Tibial nerve (tissue), 4 donors: ENCODE measurements around the gene HSD17B14. TPM values are rescaled to one million over a fixed set of nuclear protein-coding genes. Genes with fewer than 3 reads are reported as not detected.

Source experiments
- DNase-seq, 2 donors: peaks; one replicate each; pipeline ENCODE4 v3.0.0-alpha.2; 2019; ENCODE audit warnings: low spot score in 2 of 2
- H3K27ac ChIP-seq, 4 donors: fragments of 200-600 bp; sonication (generic) in 3 of 4; one replicate each; pipeline ENCODE4 v1.5.1; 2017 to 2019; ENCODE audit warnings: mild to moderate bottlenecking in 1 of 4
- H3K27me3 ChIP-seq, 2 donors: fragments of 200-600 bp; sonication (generic) in 1 of 2; one replicate each; pipeline versions ENCODE4 v1.5.1 to v1.6.0; 2017 to 2019
- H3K36me3 ChIP-seq, 3 donors: fragments of 200-600 bp; sonication (generic); one replicate each; pipeline ENCODE4 v1.5.1; 2018 to 2019
- H3K4me1 ChIP-seq, 4 donors: fragments of 200-600 bp; sonication (generic) in 3 of 4; one replicate each; pipeline ENCODE4 v1.5.1; 2017 to 2019
- H3K4me3 ChIP-seq, 4 donors: fragments of 200-600 bp; sonication (generic) in 3 of 4; one replicate each; pipeline ENCODE4 v1.5.1; 2017 to 2019; ENCODE audit warnings: mild to moderate bottlenecking in 1 of 4, moderate library complexity in 1 of 4
- H3K9me3 ChIP-seq, 4 donors: fragments of 200-600 bp; sonication (generic) in 3 of 4; one replicate each; pipeline ENCODE4 v1.5.1; 2017 to 2019
- CTCF ChIP-seq, 5 experiments: fragments of 200-600 bp in 3 of 5; fragments of 450-650 bp in 2 of 5; sonication (generic) in 3 of 5; IDR thresholded peaks; one replicate each; pipeline ENCODE4 v1.5.1; 2016 to 2019; ENCODE audit warnings: antibody characterized with exemption in 5 of 5, mild to moderate bottlenecking in 3 of 5, moderate library complexity in 2 of 5
- EP300 ChIP-seq, 2 donors: sonication (generic); formaldehyde crosslinking; IDR thresholded peaks; one replicate each; pipeline ENCODE4 v1.6.1; 2017; ENCODE audit warnings: antibody characterized with exemption in 2 of 2, mild to moderate bottlenecking in 1 of 2
- POLR2A ChIP-seq, 2 donors: fragments of 450-650 bp; IDR thresholded peaks; one replicate each; pipeline ENCODE4 v1.6.1; 2017; ENCODE audit warnings: antibody characterized with exemption in 2 of 2, mild to moderate bottlenecking in 2 of 2, moderate library complexity in 2 of 2
- WGBS, 2 donors: methylation state at CpG; one replicate each; pipeline ENCODE4 v1.1.5; 2018; 5-methylcytosine and 5-hydroxymethylcytosine counted together
- total RNA-seq, 4 donors: library from RNA; depleted of rRNA; stranded (reverse); fragments of >200 nt; gene quantifications; one replicate each; pipeline ENCODE4 v1.1.0, GENCODE V29; 2016

Gene HSD17B14
- total RNA-seq, 4 donors from 2014 or later = 20.1 to 34.5 (median 26.3) TPM

- Histone ChIP-seq H3K27ac (no peak overlapping the region), H3K36me3 (no peaks in the 10 kb centered on the region), H3K4me3 (no peak overlapping the region), H3K9me3 (no peaks in the 10 kb centered on the region), H3K4me1 (peaks cover 0 to 20% (median 3%) of the 10 kb centered on the region in 4 donors), H3K27me3 (no peaks in the 10 kb centered on the region)
- DNase-seq = no peak
- TF ChIP-seq POLR2A (IDR thresholded peaks at IDR 0.05) (no peak), CTCF (IDR thresholded peaks at IDR 0.05) (no peak), EP300 (IDR thresholded peaks at IDR 0.05) (no peak)
- WGBS, 2 donors = 65 to 70% methylated on average over 5 of the region's 5 CpGs
Measured at GRCh38 chr19:48784527-48784926, 51.8 kb downstream of the HSD17B14 start.

- H3K9me3 ChIP-seq = no peaks in the 10 kb centered on the region
- no peak overlapping the region for H3K4me3 ChIP-seq
- DNase-seq = peak in 1 of 2 donors; percentile 18
- TF ChIP-seq POLR2A (IDR thresholded peaks at IDR 0.05) (no peak), EP300 (IDR thresholded peaks at IDR 0.05) (peak in 1 of 2 donors; percentile 28)
- no peaks in the 10 kb centered on the region for H3K36me3 ChIP-seq
- WGBS, 2 donors = 58% methylated on average over 14 of the region's 14 CpGs
- no peaks in the 10 kb centered on the region for H3K27me3 ChIP-seq
- H3K27ac ChIP-seq = peak overlapping the region in 3 of 4 donors; percentile 57 to 71 (median 64)
- peaks cover 0 to 20% (median 3%) of the 10 kb centered on the region in 4 donors for H3K4me1 ChIP-seq
Measured at GRCh38 chr19:48780631-48781391, 55.5 kb downstream of the HSD17B14 start.

DNA sequence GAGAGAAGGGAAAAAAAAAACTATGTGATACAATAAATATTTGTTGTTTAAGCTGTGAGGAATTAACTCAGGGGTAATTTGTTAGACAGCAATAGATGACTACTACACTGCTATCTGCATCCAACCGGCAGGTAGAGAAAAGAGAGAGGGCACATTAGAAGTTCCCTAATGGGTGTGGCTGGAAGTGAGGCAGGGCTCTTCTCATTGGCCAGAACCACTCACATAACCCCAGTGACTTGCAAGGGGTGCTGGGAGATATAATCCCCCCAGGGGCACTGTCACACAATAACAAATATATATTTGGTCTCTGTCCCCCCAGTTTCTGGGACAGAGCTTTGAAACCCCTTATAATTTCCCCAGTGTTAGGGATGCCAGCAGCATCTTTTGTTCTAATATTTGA lies 56.7 kb downstream of the HSD17B14 start:
- no peak overlapping the region for H3K4me3 ChIP-seq
- peaks cover 0 to 20% (median 3%) of the 10 kb centered on the region in 4 donors for H3K4me1 ChIP-seq
- TF ChIP-seq EP300 (IDR thresholded peaks at IDR 0.05) (no peak), POLR2A (IDR thresholded peaks at IDR 0.05) (no peak), CTCF (IDR thresholded peaks at IDR 0.05) (no peak)
- DNase-seq = no peak
- H3K36me3 ChIP-seq = no peaks in the 10 kb centered on the region
- no peak overlapping the region for H3K27ac ChIP-seq
- H3K27me3 ChIP-seq = no peaks in the 10 kb centered on the region
- no peaks in the 10 kb centered on the region for H3K9me3 ChIP-seq
- WGBS, 2 donors = 60 to 71% methylated on average over 1 of the region's 1 CpG

- WGBS, 2 donors = 89 to 91% methylated on average over 12 of the region's 12 CpGs
- Histone ChIP-seq H3K27me3 (no peaks in the 10 kb centered on the region), H3K36me3 (no peaks in the 10 kb centered on the region), H3K4me1 (peaks cover 0 to 17% (median 3%) of the 10 kb centered on the region in 4 donors), H3K9me3 (no peaks in the 10 kb centered on the region), H3K27ac (no peak overlapping the region), H3K4me3 (no peak overlapping the region)
- TF ChIP-seq EP300 (IDR thresholded peaks at IDR 0.05) (no peak), POLR2A (IDR thresholded peaks at IDR 0.05) (no peak), CTCF (IDR thresholded peaks at IDR 0.05) (no peak)
- DNase-seq = no peak
Measured at GRCh38 chr19:48777720-48778119, 58.6 kb downstream of the HSD17B14 start.

GRCh38 chr19:48777139-48777538 lies 59.2 kb downstream of the HSD17B14 start:
- Histone ChIP-seq H3K27ac (no peak overlapping the region), H3K36me3 (no peaks in the 10 kb centered on the region), H3K9me3 (no peaks in the 10 kb centered on the region), H3K27me3 (no peaks in the 10 kb centered on the region), H3K4me3 (no peak overlapping the region), H3K4me1 (peaks cover 0 to 11% (median 2%) of the 10 kb centered on the region in 4 donors)
- TF ChIP-seq CTCF (IDR thresholded peaks at IDR 0.05) = no peak
- no peak for TF ChIP-seq EP300 (IDR thresholded peaks at IDR 0.05)
- TF ChIP-seq POLR2A (IDR thresholded peaks at IDR 0.05) = no peak
- 90 to 91% methylated on average over 5 of the region's 5 CpGs for WGBS, 2 donors
- DNase-seq = no peak
